Measurements from ENCODE around the gene CRYBG3. TPM values are rescaled to one million over a fixed set of nuclear protein-coding genes. Genes with fewer than 3 reads are reported as not detected.

CRYBG3 gene
- total and polyA plus RNA-seq, 2 of the 13 experiments (the other 11 are each of a cell fraction or from before 2014, with no cell fraction given), result 3.8 to 15.9 TPM

GRCh38 chr3:97940034-97940433 lies 118.2 kb downstream of the CRYBG3 start:
- H3K36me3 ChIP-seq (replicated peaks in 1 of 2; ENCODE audit: control insufficient read depth in 1 of 2, insufficient read depth in 2 of 2, low read length in 2 of 2), result peaks cover 3 to 27% of the 10 kb centered on the region in 2 experiments; a peak in 4 of 5 replicates
- H2AFZ ChIP-seq (ENCODE audit: low read length), result no peak overlapping the region
- DNase-seq (ENCODE audit: low spot score), result peak; percentile 26
- H3K4me3 ChIP-seq (replicated peaks in 1 of 3; ENCODE audit: insufficient read depth in 1 of 3, low read depth in 2 of 3, low read length in 3 of 3), result no peak overlapping the region
- CTCF ChIA-PET (ENCODE audit: low intra/inter-chr PET ratio, low total read pairs), result no interaction called here
- H3K9ac ChIP-seq (ENCODE audit: insufficient read depth, low read depth, low read length), result no peak overlapping the region
- intact Hi-C loops (cut with micrococcal nuclease; ENCODE audit: unreplicated experiment), result loop anchor here (2.0 kb wide), 1 partner anchor 83 kb away; no protein-coding TSS in a partner anchor
- POLR2A ChIA-PET, result no interaction called here
- BruUV-seq (replicated peaks), result no TSS peak
- H4K20me1 ChIP-seq (ENCODE audit: insufficient read depth, low read length), result no peaks in the 10 kb centered on the region
- H3K79me2 ChIP-seq (ENCODE audit: insufficient read depth, low read length), result no peaks in the 10 kb centered on the region
- 86% methylated on average over 1 of the region's 1 CpG for WGBS (ENCODE audit: low lambda C conversion rate)
- no peak overlapping the region for H3K4me2 ChIP-seq (ENCODE audit: low read depth, low read length)
- FAIRE-seq, result no peak
- in situ Hi-C loops (cut with HindIII; ENCODE audit: extremely low pct_ligation_motif_present, low pct_unique_long_range_greater_than_20kb), result no loop called here
- H3K9me3 ChIP-seq (ENCODE audit: low read length), result no peaks in the 10 kb centered on the region
- TF ChIP-seq ZC3H13 (CRISPR knock-in tag; IDR thresholded peaks at IDR 0.05), result no peak
- peak; percentile 2; the same call in 1 of the 2 replicates for TF ChIP-seq POLR2AphosphoS5 (IDR thresholded peaks at IDR 0.05; ENCODE audit: low read depth, low read length)
- no peak for TF ChIP-seq TAF1 (CRISPR knock-in tag; IDR thresholded peaks at IDR 0.05)
- TF ChIP-seq KDM3A (CRISPR knock-in tag; IDR thresholded peaks at IDR 0.05; ENCODE audit: low read depth), result no peak
- peak; percentile 51 for TF ChIP-seq STAG1 (CRISPR knock-in tag; IDR thresholded peaks at IDR 0.05)
- TF ChIP-seq, protein P1, sequence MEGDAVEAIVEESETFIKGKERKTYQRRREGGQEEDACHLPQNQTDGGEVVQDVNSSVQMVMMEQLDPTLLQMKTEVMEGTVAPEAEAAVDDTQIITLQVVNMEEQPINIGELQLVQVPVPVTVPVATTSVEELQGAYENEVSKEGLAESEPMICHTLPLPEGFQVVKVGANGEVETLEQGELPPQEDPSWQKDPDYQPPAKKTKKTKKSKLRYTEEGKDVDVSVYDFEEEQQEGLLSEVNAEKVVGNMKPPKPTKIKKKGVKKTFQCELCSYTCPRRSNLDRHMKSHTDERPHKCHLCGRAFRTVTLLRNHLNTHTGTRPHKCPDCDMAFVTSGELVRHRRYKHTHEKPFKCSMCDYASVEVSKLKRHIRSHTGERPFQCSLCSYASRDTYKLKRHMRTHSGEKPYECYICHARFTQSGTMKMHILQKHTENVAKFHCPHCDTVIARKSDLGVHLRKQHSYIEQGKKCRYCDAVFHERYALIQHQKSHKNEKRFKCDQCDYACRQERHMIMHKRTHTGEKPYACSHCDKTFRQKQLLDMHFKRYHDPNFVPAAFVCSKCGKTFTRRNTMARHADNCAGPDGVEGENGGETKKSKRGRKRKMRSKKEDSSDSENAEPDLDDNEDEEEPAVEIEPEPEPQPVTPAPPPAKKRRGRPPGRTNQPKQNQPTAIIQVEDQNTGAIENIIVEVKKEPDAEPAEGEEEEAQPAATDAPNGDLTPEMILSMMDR (CRISPR knock-in tag; IDR thresholded peaks at IDR 0.05), result peak; percentile 54
- no peak overlapping the region for H3K27ac ChIP-seq (ENCODE audit: extremely low read length, insufficient read depth, low read length)
- ATAC-seq, result peak; percentile 72
- H3K4me1 ChIP-seq (ENCODE audit: insufficient read depth, low read length), result no peaks in the 10 kb centered on the region
- no peaks in the 10 kb centered on the region for H3K27me3 ChIP-seq (ENCODE audit: control insufficient read depth in 1 of 2, insufficient read depth in 2 of 2, low read length in 2 of 2)

GRCh38 chr3:97942801-97943546 lies 121.2 kb downstream of the CRYBG3 start:
- Histone ChIP-seq H3K4me3 (replicated peaks in 1 of 3; ENCODE audit: insufficient read depth in 1 of 3, low read depth in 2 of 3, low read length in 3 of 3) (no peak overlapping the region), H4K20me1 (ENCODE audit: insufficient read depth, low read length) (no peaks in the 10 kb centered on the region), H3K27ac (ENCODE audit: extremely low read length, insufficient read depth, low read length) (no peak overlapping the region), H3K36me3 (replicated peaks in 1 of 2; ENCODE audit: control insufficient read depth in 1 of 2, insufficient read depth in 2 of 2, low read length in 2 of 2) (peaks cover 11 to 38% of the 10 kb centered on the region in 2 experiments), H3K9me3 (ENCODE audit: low read length) (no peaks in the 10 kb centered on the region), H3K27me3 (ENCODE audit: control insufficient read depth in 1 of 2, insufficient read depth in 2 of 2, low read length in 2 of 2) (no peaks in the 10 kb centered on the region), H3K4me1 (ENCODE audit: insufficient read depth, low read length) (no peaks in the 10 kb centered on the region), H3K9ac (ENCODE audit: insufficient read depth, low read depth, low read length) (no peak overlapping the region), H3K4me2 (ENCODE audit: low read depth, low read length) (no peak overlapping the region), H2AFZ (ENCODE audit: low read length) (no peak overlapping the region), H3K79me2 (ENCODE audit: insufficient read depth, low read length) (no peaks in the 10 kb centered on the region)
- CTCF ChIA-PET (ENCODE audit: low intra/inter-chr PET ratio, low total read pairs), result no interaction called here
- POLR2A ChIA-PET, result no interaction called here
- ATAC-seq (no peak), FAIRE-seq (no peak), DNase-seq (ENCODE audit: low spot score) (no peak)
- intact Hi-C loops (cut with micrococcal nuclease; ENCODE audit: unreplicated experiment), result no loop called here
- WGBS (ENCODE audit: low lambda C conversion rate), result 98% methylated on average over 4 of the region's 4 CpGs
- in situ Hi-C loops (cut with HindIII; ENCODE audit: extremely low pct_ligation_motif_present, low pct_unique_long_range_greater_than_20kb), result no loop called here
- TF ChIP-seq GATAD2A (CRISPR knock-in tag; IDR thresholded peaks at IDR 0.05), result no peak
- TF ChIP-seq BCL6 (CRISPR knock-in tag; IDR thresholded peaks at IDR 0.05), result peak; percentile 72
- no TSS peak for BruUV-seq (replicated peaks)
